Subcutaneous adipose tissue (tissue), 4 donors: ENCODE data around the gene LCA5L. TPM values are rescaled to one million over a fixed set of nuclear protein-coding genes. Genes with fewer than 3 reads are reported as not detected.

Source experiments
- CTCF ChIP-seq: fragments of 450-650 bp; IDR thresholded peaks from one replicate; pipeline ENCODE4 v1.5.1; 2016; ENCODE audit warnings: low read depth, mild to moderate bottlenecking, control low read depth, antibody characterized with exemption, moderate library complexity
- total RNA-seq, 4 donors: library from RNA; depleted of rRNA; stranded (reverse); fragments of >200 nt; gene quantifications; one replicate each; pipeline ENCODE4 v1.1.0, GENCODE V29; 2016

LCA5L gene
- total RNA-seq, 4 donors from 2014 or later, result 0.33 to 2.1 (median 0.50) TPM

DNA sequence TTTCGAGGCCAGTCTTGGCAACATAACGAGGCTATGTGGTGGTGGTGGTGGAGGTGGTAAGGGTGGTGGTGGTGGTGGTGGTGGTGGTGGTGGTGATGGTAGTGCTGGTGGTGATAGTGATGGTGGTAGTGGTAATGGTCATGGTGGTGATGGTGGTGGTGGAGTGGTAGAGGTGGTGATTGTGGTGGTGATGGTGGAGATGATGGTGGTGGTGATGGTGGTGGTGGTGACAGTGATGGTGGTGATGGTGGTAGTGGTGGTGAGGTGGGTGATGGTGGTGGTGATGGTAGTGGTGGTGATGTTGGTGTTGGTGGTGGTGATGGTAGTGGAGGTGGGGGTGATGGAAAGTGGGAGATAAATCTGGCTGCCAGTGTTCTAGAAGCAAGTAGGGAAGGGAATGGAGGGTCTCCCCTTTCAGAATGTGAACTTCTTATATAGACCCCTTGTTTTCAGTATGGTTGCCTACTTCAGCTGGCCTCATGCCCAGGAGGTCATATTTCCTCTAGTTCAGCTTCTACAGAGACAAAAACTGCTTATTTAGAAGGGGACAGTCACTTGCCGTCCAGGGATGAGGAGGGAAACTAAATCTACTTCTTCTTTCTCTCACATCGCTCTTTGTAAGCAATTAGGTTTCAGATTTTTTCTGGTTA lies 33.7 kb upstream of the LCA5L start:
- no peak for TF ChIP-seq CTCF

GRCh38 chr21:39474611-39475010 lies 29.0 kb upstream of the LCA5L start:
- TF ChIP-seq CTCF, result no peak

- TF ChIP-seq CTCF, result no peak
Measured at GRCh38 chr21:39472786-39473185, 27.2 kb upstream of the LCA5L start.

- no peak for TF ChIP-seq CTCF
Measured at GRCh38 chr21:39471598-39471997, 26.0 kb upstream of the LCA5L start.

GRCh38 chr21:39468559-39468958 lies 23.0 kb upstream of the LCA5L start:
- TF ChIP-seq CTCF, result no peak

GRCh38 chr21:39467746-39468145 lies 22.2 kb upstream of the LCA5L start:
- no peak for TF ChIP-seq CTCF

GRCh38 chr21:39466584-39466983 lies 21.0 kb upstream of the LCA5L start:
- TF ChIP-seq CTCF, result no peak
